ENCODE data around the gene RABGAP1L.

GRCh38 chr1:174376030-174376429, 216.7 kb downstream of the RABGAP1L start:
- TF ChIP-seq, protein P1, sequence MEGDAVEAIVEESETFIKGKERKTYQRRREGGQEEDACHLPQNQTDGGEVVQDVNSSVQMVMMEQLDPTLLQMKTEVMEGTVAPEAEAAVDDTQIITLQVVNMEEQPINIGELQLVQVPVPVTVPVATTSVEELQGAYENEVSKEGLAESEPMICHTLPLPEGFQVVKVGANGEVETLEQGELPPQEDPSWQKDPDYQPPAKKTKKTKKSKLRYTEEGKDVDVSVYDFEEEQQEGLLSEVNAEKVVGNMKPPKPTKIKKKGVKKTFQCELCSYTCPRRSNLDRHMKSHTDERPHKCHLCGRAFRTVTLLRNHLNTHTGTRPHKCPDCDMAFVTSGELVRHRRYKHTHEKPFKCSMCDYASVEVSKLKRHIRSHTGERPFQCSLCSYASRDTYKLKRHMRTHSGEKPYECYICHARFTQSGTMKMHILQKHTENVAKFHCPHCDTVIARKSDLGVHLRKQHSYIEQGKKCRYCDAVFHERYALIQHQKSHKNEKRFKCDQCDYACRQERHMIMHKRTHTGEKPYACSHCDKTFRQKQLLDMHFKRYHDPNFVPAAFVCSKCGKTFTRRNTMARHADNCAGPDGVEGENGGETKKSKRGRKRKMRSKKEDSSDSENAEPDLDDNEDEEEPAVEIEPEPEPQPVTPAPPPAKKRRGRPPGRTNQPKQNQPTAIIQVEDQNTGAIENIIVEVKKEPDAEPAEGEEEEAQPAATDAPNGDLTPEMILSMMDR (IDR thresholded peaks at IDR 0.05 in 8 of 11, conservative IDR thresholded peaks at IDR 0.05 in 3 of 11): no peak
- TF ChIP-seq POLR2A (IDR thresholded peaks at IDR 0.05): no peak

Data from spleen (tissue), 7 donors.